Natural killer cell (primary cell): ENCODE results near the gene SRCAP. TPM values are rescaled to one million over a fixed set of nuclear protein-coding genes. Genes with fewer than 3 reads are reported as not detected.

Experiments used
- ATAC-seq, 3 donors: fragments of 150-1000 bp in 2 of 3; fragments of 200-7000 bp in 1 of 3; cut with Tn5 transposase; 1 replicate in 1 of 3; 2 replicates in 2 of 3; pipeline ENCODE4 v1.10.0; 2021; ENCODE audit warnings: mild to moderate bottlenecking in 2 of 3, moderate library complexity in 2 of 3
- DNase-seq, 2 donors: peaks; one replicate each; pipeline versions ENCODE4 v3.0.0 to v3.0.0-alpha.2; 2013 to 2021; ENCODE audit warnings: mixed read lengths in 1 of 2
- H3K27ac ChIP-seq: one replicate; pipeline ENCODE4 v1.5.1; 2013; ENCODE audit warnings: mild to moderate bottlenecking, low read length
- H3K27me3 ChIP-seq: one replicate; pipeline ENCODE4 v1.6.1; 2013; ENCODE audit warnings: low read length; ENCODE audit not compliant: control insufficient read depth, insufficient read depth
- H3K36me3 ChIP-seq: one replicate; pipeline ENCODE4 v1.6.1; 2013; ENCODE audit warnings: low read length; ENCODE audit not compliant: control insufficient read depth, insufficient read depth
- H3K4me1 ChIP-seq: one replicate; pipeline ENCODE4 v1.6.1; 2013; ENCODE audit warnings: low read length; ENCODE audit not compliant: control insufficient read depth, insufficient read depth
- H3K4me3 ChIP-seq: one replicate; pipeline ENCODE4 v1.5.1; 2013; ENCODE audit warnings: low read length
- H3K9me3 ChIP-seq: one replicate; pipeline ENCODE4 v1.6.1; 2013; ENCODE audit warnings: low read length; ENCODE audit not compliant: control insufficient read depth, insufficient read depth
- H3K27ac Mint-ChIP-seq, 2 donors: one replicate each; pipeline ENCODE4 v1.8.0; 2022; ENCODE audit warnings: mild to moderate bottlenecking in 2 of 2, mixed read lengths in 2 of 2, moderate library complexity in 1 of 2
- H3K27me3 Mint-ChIP-seq, 2 donors: one replicate each; pipeline ENCODE4 v1.8.0; 2022; ENCODE audit warnings: low read depth in 2 of 2, mixed read lengths in 2 of 2
- H3K36me3 Mint-ChIP-seq: one replicate; pipeline ENCODE4 v1.8.0; 2022; ENCODE audit warnings: mixed read lengths
- H3K4me1 Mint-ChIP-seq, 2 donors: one replicate each; pipeline ENCODE4 v1.8.0; 2022; ENCODE audit warnings: mixed read lengths in 2 of 2
- H3K4me3 Mint-ChIP-seq: one replicate; pipeline ENCODE4 v1.8.0; 2022; ENCODE audit warnings: mild to moderate bottlenecking, moderate library complexity, mixed read lengths
- H3K9me3 Mint-ChIP-seq, 2 donors: one replicate each; pipeline ENCODE4 v1.8.0; 2022; ENCODE audit warnings: mixed read lengths in 2 of 2
- CTCF ChIP-seq: fragments of 200-600 bp; IDR thresholded peaks from one replicate; pipeline ENCODE4 v1.8.0; 2022; ENCODE audit warnings: antibody characterized with exemption
- WGBS: methylation state at CpG from one replicate; pipeline ENCODE4 v1.1.7; 2013; ENCODE audit warnings: missing lambda C conversion rate; ENCODE audit not compliant: insufficient coverage; 5-methylcytosine and 5-hydroxymethylcytosine counted together
- intact Hi-C: fragments of 100-400 bp; cut with micrococcal nuclease; formaldehyde crosslinking; loops from one replicate; pipeline ENCODE4 v1.14.2; 2022
- total RNA-seq, 4 donors: library from RNA; stranded (reverse); fragments of 120-200 nt in 1 of 4; gene quantifications; one replicate each; pipeline versions ENCODE4 v1.2.3 to v1.2.4, GENCODE V29; 2013 to 2022

Gene SRCAP
- total RNA-seq, 3 donors from 2014 or later (not counting 1 experiment from before 2014, with no cell fraction given) = 78.8 to 99.0 (median 89.3) TPM

DNA sequence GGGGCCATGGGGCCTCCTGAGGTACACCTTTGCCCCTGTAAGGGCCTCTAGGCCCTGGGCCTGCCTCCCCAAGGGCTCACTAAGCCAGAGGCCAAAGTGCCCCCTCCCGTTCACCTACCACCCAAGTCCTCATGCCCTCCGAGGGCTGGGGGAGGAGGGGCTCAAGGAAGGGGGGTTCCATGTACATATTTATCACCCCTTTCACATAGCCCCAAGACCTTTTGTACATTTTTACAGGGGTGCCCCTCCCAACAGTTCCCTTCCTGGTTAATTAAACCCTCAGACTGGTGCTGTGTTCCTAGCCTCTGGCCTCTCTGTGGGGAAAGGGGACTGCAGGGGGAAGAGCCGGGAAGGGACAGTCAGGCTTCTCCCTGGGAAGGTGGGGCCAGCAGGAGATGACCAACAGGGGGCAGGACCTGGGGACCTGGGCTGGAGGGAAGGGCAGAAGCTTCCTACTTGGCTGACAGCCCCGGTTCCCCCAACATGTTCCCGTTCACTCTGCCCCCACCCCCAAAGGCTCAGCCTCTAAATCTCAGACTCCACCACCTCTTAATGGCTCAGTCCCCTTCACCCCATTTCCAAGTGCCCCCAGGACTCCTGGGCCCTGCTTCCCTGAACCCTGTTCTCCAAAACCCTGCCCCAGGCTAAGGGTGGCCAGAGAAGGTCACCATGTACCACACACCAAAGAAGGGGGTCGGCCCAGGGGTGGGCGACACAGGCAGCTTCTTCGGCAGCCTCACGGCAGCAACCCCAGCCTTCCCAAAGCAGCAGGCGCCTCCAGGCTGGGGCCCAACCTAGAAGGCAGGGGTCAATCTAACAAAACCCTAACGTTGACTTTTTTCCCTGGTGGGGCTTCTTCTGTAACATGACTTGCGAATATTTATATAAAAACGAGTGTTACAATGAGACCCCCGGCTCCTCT lies 28.8 kb upstream of the SRCAP start:
- no peaks in the 10 kb centered on the region for H3K27me3 ChIP-seq
- Mint-ChIP-seq H3K36me3 (no peaks in the 10 kb centered on the region), H3K9me3 (no peaks in the 10 kb centered on the region), H3K27me3 (no peaks in the 10 kb centered on the region), H3K27ac (peak overlapping the region in 1 of 2 donors; percentile 38), H3K4me3 (no peak overlapping the region), H3K4me1 (peaks cover 4 to 7% of the 10 kb centered on the region in 2 donors)
- no peak for TF ChIP-seq CTCF
- ATAC-seq (peak in 2 of 3 donors; percentile 7 to 22), DNase-seq (peak in 1 of 2 donors; percentile 17)
- H3K9me3 ChIP-seq = no peaks in the 10 kb centered on the region
- H3K4me1 ChIP-seq = peaks cover 2% of the 10 kb centered on the region
- peaks cover 54% of the 10 kb centered on the region for H3K36me3 ChIP-seq
- WGBS = 94% methylated on average over 12 of the region's 14 CpGs
- intact Hi-C loops = no loop called here
- no peak overlapping the region for H3K4me3 ChIP-seq
- H3K27ac ChIP-seq = no peak overlapping the region

DNA sequence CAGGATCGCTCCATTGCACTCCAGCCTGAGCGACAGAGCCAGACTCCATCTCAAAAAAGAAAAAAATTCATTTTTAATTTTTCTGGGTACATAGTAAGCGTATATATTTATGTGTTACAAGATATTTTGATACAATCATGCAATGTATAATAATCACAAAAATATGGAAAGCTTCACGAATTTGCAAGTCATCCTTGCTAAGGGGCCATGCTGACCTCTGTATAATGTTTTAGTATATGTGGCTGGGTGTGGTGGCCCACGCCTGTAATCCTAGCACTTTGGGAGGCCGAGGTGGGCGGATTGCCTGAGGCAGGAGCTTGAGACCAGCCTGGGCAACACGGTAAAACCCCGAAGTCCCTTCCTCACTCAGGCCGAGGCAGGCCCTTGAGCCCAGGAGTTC lies 23.8 kb upstream of the SRCAP start:
- DNase-seq (no peak), ATAC-seq (no peak)
- no peaks in the 10 kb centered on the region for H3K27me3 Mint-ChIP-seq
- Histone ChIP-seq H3K9me3 (no peaks in the 10 kb centered on the region), H3K36me3 (peaks cover 7% of the 10 kb centered on the region), H3K27me3 (no peaks in the 10 kb centered on the region), H3K27ac (no peak overlapping the region), H3K4me3 (no peak overlapping the region), H3K4me1 (no peaks in the 10 kb centered on the region)
- WGBS = 93% methylated on average over 7 of the region's 10 CpGs
- intact Hi-C loops = no loop called here
- no peaks in the 10 kb centered on the region for H3K36me3 Mint-ChIP-seq
- no peaks in the 10 kb centered on the region for H3K9me3 Mint-ChIP-seq
- no peak overlapping the region for H3K27ac Mint-ChIP-seq
- TF ChIP-seq CTCF = no peak
- no peak overlapping the region for H3K4me3 Mint-ChIP-seq
- no peaks in the 10 kb centered on the region for H3K4me1 Mint-ChIP-seq

DNA sequence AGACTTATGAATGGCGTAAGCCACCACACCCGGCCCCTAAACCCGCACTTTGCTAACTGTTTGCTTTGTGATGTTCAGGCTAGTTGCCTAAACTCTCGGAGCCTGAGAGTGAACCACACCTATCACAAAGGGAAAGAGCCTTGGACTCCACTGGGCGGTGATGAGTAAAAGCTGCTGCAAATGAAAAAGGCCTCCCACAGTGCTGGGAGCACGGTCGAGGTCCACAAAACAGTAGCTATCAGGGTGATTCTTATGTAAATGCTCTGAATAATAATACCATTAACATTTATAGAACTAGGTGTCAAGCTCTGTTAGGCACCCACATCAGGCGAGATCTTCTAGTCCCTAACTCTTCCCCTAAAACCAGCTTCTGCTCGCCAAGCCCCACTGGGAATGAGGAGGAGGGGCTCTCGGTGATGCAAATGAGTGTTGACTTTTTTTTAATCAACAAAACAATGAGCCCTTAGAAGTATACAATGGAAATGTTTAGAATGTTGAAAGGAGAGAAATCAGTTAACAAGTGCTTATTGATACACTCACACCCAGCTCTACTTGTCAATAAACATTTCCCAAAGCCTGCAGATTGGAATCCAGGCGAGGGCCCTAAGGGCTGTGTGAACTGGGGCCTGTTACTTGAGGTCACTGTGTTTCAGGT lies 20.9 kb upstream of the SRCAP start:
- Histone ChIP-seq H3K27me3 (no peaks in the 10 kb centered on the region), H3K4me3 (no peak overlapping the region), H3K4me1 (no peaks in the 10 kb centered on the region), H3K9me3 (no peaks in the 10 kb centered on the region), H3K27ac (no peak overlapping the region), H3K36me3 (no peaks in the 10 kb centered on the region)
- no peak overlapping the region for H3K27ac Mint-ChIP-seq
- H3K4me3 Mint-ChIP-seq = no peak overlapping the region
- no peaks in the 10 kb centered on the region for H3K36me3 Mint-ChIP-seq
- H3K9me3 Mint-ChIP-seq = no peaks in the 10 kb centered on the region
- no peaks in the 10 kb centered on the region for H3K4me1 Mint-ChIP-seq
- 97% methylated on average over 7 of the region's 11 CpGs for WGBS
- no peak for DNase-seq
- intact Hi-C loops = no loop called here
- no peaks in the 10 kb centered on the region for H3K27me3 Mint-ChIP-seq
- no peak for ATAC-seq
- TF ChIP-seq CTCF = no peak
